ACHN (cell line): ENCODE measurements around the gene ZNF385C.

ENCODE experiments used
- DNase-seq: peaks from one replicate; pipeline ENCODE4 v3.0.0-alpha.2; 2015
- in situ Hi-C: cut with HindIII; loops from 2 replicates; pipeline ENCODE4 v1.10.0; 2017; ENCODE audit warnings: low sequenced_read_pairs, low pct_ligation_motif_present, low pct_unique_long_range_greater_than_20kb

The ZNF385C gene

DNA sequence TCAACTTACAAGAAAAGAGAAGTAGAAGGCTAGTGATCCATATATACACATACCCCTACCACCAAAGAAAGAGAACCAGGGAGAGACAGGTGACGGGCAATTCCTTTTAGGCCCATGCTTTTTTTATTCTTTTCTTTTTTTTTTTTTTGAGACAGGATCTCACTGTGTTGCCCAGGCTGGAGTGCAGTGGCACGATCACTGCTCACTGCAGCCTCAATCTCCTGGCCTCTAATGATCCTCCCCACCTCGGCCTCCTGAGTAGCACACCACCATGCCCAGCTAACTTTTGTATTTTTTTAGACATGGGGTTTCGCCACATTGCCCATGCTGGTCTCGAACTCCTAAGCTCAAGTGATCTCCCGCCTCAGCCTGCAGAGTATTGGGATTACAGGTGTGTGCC is 29.1 kb upstream of the ZNF385C start:
- in situ Hi-C loops = no loop called here
- DNase-seq = no peak

- DNase-seq = no peak
- in situ Hi-C loops = no loop called here
Measured at GRCh38 chr17:42126836-42127235, 28.6 kb upstream of the ZNF385C start.

GRCh38 chr17:42125565-42125964 is 27.3 kb upstream of the ZNF385C start:
- no peak for DNase-seq
- in situ Hi-C loops = no loop called here

- DNase-seq = no peak
- in situ Hi-C loops = loop anchor here (25.0 kb wide), 1 partner anchor 162 kb away; the partner anchor contains the start of gene CNP
Measured at GRCh38 chr17:42124256-42124655, 26.0 kb upstream of the ZNF385C start.

DNA sequence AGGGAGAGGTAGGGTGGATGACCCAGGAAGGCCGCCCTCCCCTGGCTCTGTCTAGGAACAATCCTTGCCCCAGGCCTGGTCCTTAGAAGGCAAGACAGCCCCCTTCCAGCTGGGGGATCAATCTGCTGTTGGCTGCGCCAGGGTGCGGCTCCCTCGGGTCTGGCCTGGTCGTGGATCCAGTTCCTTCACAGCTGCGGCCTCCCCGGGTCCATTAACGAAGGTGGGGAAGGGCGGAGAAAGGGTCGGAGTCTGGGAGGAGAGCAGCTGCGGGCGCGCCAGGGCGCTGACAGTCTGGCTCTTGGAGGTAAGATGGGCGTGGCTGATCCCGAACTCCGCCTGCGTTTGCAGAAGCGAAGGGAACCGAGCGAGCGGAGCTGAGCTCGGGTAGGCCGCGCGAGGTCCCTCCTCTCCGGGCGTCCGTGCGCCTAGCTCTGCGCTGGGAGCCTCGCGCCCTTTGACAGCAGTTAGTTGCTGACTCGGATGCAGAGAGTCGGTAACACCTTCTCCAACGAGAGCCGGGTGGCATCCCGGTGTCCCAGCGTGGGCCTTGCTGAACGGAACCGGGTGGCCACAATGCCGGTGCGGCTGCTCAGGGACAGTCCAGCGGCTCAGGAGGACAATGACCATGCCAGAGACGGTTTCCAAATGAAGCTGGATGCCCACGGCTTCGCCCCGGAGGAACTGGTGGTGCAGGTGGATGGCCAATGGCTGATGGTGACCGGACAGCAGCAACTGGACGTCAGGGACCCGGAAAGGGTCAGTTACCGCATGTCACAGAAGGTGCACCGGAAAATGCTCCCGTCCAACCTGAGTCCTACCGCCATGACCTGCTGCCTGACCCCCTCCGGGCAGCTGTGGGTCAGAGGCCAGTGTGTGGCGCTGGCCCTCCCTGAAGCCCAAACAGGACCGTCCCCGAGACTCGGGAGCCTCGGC is 24.4 kb upstream of the ZNF385C start, which contains the start of gene HSPB9:
Gene HSPB9, plus strand, starts transcription at position 434 of the 933 bp plus-strand sequence. Its CDS starts 47 bp downstream, at position 481.
- in situ Hi-C loops = loop anchor here (25.0 kb wide), 1 partner anchor 160 kb away; the partner anchor contains the start of gene CNP
- no peak for DNase-seq

GRCh38 chr17:42120770-42121769 is 22.8 kb upstream of the ZNF385C start, which contains the start of gene KAT2A:
KAT2A (minus strand) TSS chr17:42121367; CDS start chr17:42121304, 63 bp downstream.
- in situ Hi-C loops = loop anchor here (25.0 kb wide), 1 partner anchor 159 kb away; the partner anchor contains the start of gene CNP
- peak; percentile 88 for DNase-seq

DNA sequence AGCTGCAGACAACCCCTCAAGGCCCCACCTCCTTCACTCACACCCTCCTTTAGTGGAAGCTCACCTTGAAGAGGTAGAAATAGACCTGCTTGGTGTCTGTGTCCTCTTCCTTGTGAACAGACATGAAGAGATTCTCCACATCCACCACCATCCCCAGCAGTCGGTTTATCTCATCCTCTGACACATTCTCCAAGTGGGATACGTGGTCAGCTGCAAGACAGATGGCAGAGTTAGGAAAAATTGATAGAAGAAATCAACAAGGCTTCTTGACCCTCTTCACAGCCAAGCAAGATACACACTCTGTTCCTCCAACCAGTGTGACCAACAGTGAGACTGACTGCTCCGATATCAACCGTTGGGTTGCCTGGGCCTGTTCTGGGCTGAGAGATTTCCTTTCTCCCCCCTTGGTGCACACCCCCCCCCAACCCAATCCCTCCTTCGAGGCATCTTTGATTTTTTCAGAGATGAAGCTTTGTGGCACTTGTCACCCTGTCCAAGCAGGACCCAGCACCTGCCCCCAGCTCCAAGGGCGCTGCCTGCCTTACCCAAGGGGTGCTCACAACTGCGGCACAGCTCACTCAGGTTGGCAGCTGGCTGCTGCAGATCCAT is 22.0 kb upstream of the ZNF385C start:
- in situ Hi-C loops = loop anchor here (25.0 kb wide), 1 partner anchor 158 kb away; the partner anchor contains the start of gene CNP
- no peak for DNase-seq

DNA sequence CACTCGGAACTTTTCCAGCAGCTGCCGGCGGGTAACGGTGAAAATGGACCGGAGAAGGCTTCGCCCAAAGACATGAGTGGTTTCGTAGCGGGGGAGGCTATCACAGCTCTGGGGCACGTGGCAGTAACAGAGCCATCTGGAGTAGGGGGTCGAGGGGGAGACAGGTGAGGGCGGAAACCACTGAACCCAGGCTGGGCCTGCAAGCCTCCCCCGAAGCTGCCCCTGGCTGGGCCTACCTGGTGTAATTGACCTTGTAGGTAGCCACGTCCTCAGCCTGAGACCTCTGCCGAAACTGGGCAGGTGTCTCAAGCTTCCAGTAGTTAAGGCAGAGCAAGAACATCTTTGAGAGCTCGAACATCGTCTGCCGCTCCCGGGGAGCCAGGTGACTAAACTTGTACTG is 21.0 kb upstream of the ZNF385C start:
- in situ Hi-C loops = loop anchor here (25.0 kb wide), 1 partner anchor 157 kb away; the partner anchor contains the start of gene CNP
- no peak for DNase-seq

DNA sequence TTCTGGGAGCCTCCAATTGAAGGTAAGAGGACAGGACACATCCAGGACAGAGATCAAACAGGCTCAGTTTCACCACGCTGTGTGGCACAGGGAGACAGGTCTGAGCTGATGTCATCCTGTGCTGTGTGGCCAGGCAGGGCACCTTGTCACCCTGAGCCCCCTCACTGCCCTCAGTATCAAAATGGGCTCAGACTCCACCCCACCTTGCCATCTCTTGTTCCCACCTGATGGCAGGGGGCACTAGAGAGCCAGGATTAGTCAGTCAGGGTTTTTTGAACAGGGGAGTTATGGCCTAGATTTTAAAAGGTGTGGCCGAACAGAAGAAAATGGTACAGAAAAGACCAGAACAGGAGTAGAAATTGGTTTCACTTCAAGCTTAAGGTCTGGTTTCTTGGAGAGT is 20.3 kb upstream of the ZNF385C start:
- DNase-seq = peak; percentile 56
- in situ Hi-C loops = loop anchor here (25.0 kb wide), 1 partner anchor 156 kb away; the partner anchor contains the start of gene CNP

DNA sequence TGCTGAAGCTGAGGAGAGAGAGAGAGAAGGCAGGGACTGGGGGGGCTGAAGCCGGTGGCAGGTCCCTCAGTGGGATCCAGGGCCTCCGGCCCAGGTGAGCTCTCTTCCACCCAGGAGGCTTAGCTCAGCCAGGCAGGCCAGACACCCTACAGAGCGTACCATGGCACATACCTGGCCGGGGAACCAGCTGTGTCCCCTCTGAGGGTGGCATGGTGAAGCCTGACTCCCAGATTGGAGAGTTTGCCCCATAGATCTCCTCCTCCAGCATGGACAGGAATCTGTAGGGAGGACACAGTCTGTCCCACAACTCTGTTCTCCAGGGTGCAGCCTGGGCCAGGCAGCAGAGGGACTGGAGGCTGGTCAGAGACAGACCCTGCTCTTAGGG is 19.8 kb upstream of the ZNF385C start:
- DNase-seq = no peak
- in situ Hi-C loops = loop anchor here (25.0 kb wide), 1 partner anchor 156 kb away; the partner anchor contains the start of gene CNP

GRCh38 chr17:42117397-42118125 is 19.3 kb upstream of the ZNF385C start:
- in situ Hi-C loops = loop anchor here (25.0 kb wide), 1 partner anchor 155 kb away; the partner anchor contains the start of gene CNP
- no peak for DNase-seq

DNA sequence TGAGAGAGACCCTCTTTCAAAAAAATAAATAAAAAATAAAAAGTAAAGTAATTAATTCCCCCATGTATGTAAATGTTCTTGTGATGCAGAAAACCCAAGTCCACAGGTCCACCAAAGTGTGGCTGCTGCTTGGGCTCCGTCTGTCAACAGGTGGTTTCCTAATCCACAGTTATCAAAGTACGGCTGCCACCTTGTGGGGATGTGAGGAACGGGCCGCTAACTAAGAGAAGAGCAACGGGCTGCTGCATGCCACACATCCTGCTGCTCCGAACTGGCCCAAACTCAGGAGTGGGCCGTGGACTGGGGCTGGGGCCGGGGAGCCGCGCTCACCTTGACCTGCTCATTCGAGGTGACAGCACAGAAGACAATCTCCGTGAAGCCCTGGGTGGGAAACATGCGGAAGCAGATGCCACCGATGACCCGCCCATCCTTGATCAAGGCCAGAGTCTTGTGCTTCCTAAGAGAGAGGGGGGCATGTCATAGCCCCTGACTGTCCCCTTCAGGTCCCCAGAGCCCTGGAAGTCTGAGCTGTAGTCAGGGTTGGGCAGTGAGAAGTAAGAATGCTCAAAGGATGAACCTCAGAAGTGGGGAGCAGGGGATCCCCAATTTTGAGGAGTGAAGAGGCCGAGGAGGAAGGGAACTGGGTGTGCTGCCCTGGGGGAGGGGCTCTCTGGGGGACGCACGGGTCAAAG is 18.6 kb upstream of the ZNF385C start:
- peak; percentile 84 for DNase-seq
- in situ Hi-C loops = loop anchor here (25.0 kb wide), 1 partner anchor 155 kb away; the partner anchor contains the start of gene CNP

DNA sequence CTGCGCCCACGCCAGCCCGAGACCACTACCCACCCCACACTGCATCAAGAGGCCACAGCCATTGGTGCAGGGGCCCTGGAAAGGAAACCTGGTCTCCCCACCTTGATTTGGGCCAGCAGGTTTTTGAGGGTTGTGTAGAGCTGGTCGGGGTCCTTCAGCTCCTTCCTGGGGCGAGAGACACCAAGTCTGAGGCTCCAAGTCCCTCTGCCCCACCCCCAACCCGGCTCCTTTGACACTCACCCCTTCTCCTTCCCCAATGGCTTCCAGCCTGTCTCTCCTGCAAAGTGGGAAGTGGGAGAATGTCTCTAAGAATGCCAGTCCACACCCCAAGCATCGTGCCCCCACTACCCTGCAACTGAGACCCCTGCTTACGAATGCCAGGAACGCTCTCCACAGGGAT is 15.8 kb upstream of the ZNF385C start:
- no peak for DNase-seq
- in situ Hi-C loops = loop anchor here (25.0 kb wide), 1 partner anchor 152 kb away; the partner anchor contains the start of gene CNP

DNA sequence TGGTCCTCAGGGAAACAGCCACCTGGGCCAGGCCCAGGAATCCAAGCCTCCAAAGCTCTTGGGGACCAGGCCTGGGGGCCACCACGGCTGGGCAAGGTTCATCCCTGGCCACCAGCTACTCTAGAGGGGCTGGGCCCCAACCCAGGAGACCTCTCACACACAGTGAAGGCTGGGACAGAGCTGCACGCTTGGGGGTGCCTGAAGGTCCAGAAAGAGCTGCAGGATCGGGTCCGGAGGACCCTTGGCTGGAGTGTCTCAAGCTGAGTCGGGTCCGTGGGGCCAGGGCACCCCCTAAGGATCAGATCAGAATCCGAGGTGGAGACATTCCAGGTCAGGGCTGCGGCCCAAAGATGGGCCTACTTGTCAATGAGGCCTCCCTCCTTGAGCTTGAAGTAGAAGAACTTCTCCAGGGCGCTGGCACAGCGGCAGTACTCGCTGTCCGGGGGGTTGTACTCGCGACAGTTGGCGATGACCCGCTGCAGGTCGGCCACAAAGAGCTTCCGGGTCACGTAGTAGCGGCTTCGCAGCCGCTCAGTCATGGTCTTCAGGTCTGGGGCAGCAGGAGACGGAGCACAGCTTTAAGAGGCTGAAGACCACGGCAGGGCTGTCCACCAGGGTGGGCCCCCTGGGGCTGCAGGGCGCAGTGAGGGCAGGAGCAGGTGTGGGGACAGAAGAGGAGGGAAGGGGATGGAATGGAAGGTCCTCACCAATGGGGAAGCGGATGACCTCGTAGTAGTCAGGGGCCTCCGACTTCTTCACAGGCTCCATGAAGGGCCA is 15.2 kb upstream of the ZNF385C start:
- in situ Hi-C loops = loop anchor here (25.0 kb wide), 1 partner anchor 151 kb away; the partner anchor contains the start of gene CNP
- no peak for DNase-seq

- DNase-seq = peak; percentile 92
- in situ Hi-C loops = loop anchor here (25.0 kb wide), 1 partner anchor 150 kb away; the partner anchor contains the start of gene CNP
Measured at GRCh38 chr17:42112552-42113176, 14.4 kb upstream of the ZNF385C start, which contains the start of gene DHX58. DHX58 (minus strand) TSS chr17:42112714; CDS start chr17:42111892, 822 bp downstream.
